SH-SY5Y (cell line): ENCODE data around the gene ULK4.

ENCODE experiments used
- GATA2 ChIP-seq: IDR thresholded peaks from 2 replicates; pipeline ENCODE4 v1.6.1; 2011; ENCODE audit warnings: mild to moderate bottlenecking, low read depth, low read length
- GATA3 ChIP-seq: IDR thresholded peaks from 2 replicates; pipeline ENCODE4 v1.6.1; 2011; ENCODE audit warnings: low read depth, mild to moderate bottlenecking, low read length, moderate library complexity

The ULK4 gene

GRCh38 chr3:41462103-41462691, 499.7 kb downstream of the ULK4 start:
- TF ChIP-seq GATA2, result no peak
- no peak for TF ChIP-seq GATA3

DNA sequence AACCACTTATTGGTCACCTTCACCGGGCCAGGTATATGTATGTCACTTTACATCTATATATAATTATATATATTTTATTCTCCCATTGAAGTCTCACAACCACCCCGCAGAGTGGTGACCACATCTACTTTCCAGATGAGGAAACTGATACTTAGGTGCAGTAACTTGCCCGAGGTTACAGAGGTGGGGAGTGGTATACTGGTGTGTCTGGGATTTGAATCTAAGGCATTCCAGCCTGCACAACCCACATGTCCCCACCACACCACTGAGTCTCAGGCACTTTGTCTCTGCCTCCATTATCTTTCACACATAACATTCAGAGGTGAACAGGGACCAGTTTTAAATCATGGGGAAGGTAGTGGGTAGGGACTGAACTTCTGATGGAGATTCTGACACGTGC, 501.2 kb downstream of the ULK4 start:
- TF ChIP-seq GATA3 (no peak), GATA2 (no peak)

GRCh38 chr3:41457176-41457575, 504.7 kb downstream of the ULK4 start:
- no peak for TF ChIP-seq GATA2
- no peak for TF ChIP-seq GATA3

- TF ChIP-seq GATA2, result no peak
- no peak for TF ChIP-seq GATA3
Observed at GRCh38 chr3:41456162-41456561, 505.7 kb downstream of the ULK4 start.

GRCh38 chr3:41450416-41451231, 511.3 kb downstream of the ULK4 start:
- TF ChIP-seq GATA3 (no peak), GATA2 (no peak)

- TF ChIP-seq GATA3 (no peak), GATA2 (no peak)
Observed at GRCh38 chr3:41448396-41448795, 513.5 kb downstream of the ULK4 start.

DNA sequence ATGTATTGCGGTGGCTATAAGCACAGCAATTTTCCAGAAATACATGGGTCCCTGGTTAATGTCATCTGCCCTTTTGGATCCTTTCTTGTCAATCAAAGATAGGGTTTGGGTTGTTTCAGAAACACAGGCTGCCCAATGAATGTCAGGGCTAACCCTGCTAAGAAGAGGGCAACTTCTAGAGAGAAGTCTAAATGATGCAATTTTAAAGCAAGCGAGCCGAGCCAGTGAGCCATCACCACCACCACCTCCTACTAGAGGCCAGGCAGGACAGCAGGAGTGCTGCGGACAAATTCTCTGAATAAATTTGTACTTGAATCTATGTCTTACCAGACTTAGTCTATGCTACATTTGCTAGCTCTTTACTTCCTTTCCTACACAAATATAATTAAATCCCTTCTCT, 514.2 kb downstream of the ULK4 start:
- TF ChIP-seq GATA2, result no peak
- TF ChIP-seq GATA3, result no peak

DNA sequence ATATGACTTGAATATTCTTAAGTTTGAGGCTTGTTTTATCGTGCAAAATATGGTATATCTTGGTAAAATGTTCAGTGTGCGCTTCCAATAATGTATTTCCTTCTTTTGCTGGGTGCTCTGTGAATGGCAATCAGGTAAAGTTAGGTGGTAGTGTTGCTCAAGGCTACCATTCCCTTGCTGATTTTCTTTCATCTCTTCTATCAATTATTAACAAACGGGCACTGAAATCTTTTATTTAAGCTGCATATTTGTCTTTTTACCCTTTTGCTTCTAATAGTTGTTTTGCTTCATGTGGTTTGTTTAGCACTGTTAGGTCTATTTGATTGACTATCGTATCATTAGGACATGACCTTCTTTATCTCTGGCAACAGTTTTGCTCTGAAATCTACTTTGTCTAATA, 520.3 kb downstream of the ULK4 start:
- TF ChIP-seq GATA3 (no peak), GATA2 (no peak)

GRCh38 chr3:41441139-41441538, 520.8 kb downstream of the ULK4 start:
- TF ChIP-seq GATA2 (no peak), GATA3 (no peak)

DNA sequence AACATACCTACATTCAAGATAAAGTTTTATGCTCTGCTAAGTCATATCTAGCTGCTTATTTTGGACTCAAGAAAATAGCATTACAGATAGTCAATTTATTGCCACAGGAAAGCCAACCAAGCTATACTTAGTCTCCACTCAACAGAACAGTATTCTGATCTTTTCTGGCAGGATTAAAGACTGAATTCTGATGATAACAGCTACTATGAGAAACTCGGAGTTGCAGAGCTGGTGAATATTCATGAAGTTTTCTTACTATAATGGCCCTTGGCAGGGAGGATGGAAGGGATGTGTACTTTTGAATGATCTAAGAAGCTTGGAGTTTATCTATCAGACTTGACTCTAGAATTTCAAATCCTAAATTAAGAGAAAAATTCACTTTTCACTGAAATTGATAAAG, 524.9 kb downstream of the ULK4 start:
- TF ChIP-seq GATA2 (no peak), GATA3 (no peak)

DNA sequence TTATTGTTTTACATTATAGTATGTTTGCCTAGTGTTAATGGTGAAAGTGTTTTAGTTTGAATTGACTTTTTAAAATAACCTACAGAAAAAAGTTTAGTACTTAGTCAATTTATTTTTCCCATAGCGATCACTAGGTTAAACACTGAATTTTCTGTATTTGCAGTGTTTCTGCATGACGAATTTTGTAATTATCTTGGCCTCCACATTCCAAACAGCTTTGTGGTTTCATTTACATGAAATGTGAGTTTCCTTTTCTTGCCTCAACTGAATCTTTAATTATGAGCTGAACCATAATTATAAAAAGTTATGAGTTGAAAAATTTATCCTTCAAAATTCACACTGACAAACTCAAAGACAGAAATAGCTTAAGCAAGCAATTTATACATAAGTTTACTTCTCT, 527.1 kb downstream of the ULK4 start:
- TF ChIP-seq GATA2 (no peak), GATA3 (no peak)

- TF ChIP-seq GATA2, result no peak
- TF ChIP-seq GATA3, result no peak
Observed at GRCh38 chr3:41431386-41431785, 530.5 kb downstream of the ULK4 start.

DNA sequence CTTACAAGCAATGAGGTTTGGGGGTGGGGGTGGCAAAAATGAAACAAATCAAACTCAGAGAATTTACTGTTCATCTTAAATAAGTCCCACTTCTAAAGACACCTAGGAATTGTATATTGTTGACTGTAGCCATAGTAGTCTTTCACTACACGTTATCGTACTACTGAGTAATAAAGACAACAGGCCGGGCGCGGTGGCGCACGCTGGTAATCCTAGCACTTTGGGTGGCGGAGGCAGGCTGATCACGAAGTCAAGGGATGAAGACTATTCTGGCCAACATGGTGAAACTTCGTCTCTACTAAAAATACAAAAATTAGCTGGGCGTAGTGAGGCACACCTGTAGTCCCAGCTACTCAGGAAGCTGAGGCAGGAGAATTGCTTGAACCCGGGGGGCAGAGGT, 531.0 kb downstream of the ULK4 start:
- TF ChIP-seq GATA2 (no peak), GATA3 (no peak)

GRCh38 chr3:41430391-41430790, 531.5 kb downstream of the ULK4 start:
- TF ChIP-seq GATA2 (no peak), GATA3 (no peak)

- TF ChIP-seq GATA3, result no peak
- no peak for TF ChIP-seq GATA2
Observed at GRCh38 chr3:41426485-41426884, 535.4 kb downstream of the ULK4 start.

DNA sequence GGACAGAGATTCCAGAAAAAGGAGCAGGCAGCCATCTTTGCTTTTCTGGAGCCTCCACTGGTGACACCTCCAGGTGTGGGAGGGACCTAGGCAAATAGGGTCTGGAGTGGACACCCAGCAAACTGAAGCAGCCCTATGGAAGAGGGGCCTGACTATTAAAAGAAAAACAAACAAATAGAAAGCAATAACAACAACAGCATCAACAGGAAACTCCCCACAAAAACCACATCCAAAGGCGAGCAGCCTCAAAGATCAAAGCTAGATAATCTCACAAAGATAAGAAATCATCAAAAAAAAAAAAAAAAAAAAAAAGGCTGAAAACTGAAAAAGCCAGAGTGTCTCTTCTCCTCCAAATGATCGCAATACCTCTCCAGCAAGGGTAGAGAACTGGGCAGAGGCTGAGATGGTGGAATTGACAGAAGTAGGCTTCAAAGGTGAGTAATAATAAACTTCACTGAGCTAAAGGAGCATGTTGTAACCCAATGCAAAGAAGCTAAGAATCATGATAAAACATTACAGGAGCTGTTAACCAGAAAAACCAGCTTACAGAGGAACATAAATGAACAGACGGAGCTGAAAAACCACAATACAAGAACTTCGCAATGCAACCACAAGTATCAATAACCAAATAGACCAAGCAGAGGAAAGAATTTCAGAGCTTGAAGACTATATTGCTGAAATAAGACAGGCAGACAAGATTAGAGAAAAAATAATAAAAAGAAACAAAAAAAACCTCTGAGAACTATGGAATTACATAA, 537.2 kb downstream of the ULK4 start:
- TF ChIP-seq GATA3 (no peak), GATA2 (no peak)
